ENCODE data around the gene ARSG.

- no peak for TF ChIP-seq POLR2A (IDR thresholded peaks at IDR 0.05)
- TF ChIP-seq, protein P1, sequence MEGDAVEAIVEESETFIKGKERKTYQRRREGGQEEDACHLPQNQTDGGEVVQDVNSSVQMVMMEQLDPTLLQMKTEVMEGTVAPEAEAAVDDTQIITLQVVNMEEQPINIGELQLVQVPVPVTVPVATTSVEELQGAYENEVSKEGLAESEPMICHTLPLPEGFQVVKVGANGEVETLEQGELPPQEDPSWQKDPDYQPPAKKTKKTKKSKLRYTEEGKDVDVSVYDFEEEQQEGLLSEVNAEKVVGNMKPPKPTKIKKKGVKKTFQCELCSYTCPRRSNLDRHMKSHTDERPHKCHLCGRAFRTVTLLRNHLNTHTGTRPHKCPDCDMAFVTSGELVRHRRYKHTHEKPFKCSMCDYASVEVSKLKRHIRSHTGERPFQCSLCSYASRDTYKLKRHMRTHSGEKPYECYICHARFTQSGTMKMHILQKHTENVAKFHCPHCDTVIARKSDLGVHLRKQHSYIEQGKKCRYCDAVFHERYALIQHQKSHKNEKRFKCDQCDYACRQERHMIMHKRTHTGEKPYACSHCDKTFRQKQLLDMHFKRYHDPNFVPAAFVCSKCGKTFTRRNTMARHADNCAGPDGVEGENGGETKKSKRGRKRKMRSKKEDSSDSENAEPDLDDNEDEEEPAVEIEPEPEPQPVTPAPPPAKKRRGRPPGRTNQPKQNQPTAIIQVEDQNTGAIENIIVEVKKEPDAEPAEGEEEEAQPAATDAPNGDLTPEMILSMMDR (IDR thresholded peaks at IDR 0.05), result no peak
- no peak for TF ChIP-seq EP300 (IDR thresholded peaks at IDR 0.05)
Observed at GRCh38 chr17:68468334-68468733, 177.0 kb downstream of the ARSG start.

Measured in gastroesophageal sphincter (tissue), 3 donors.